GM21576 (cell line): ENCODE data around the gene NQO2.

Experiments used
- ATAC-seq: cut with Tn5 transposase; IDR thresholded peaks from one replicate; pipeline ENCODE4 v1.9.1; 2021; ENCODE audit warnings: mild to moderate bottlenecking, moderate library complexity; ENCODE audit not compliant: unreplicated experiment

NQO2 gene

GRCh38 chr6:3068329-3069214 lies 68.9 kb downstream of the NQO2 start, which contains the start of gene RIPK1:
Gene RIPK1 (plus strand): TSS chr6:3068494. CDS start chr6:3076824, 8,330 bp downstream.
- peak; percentile 83 for ATAC-seq
